Mesenchymal stem cell (in vitro differentiated cells and primary cell): ENCODE measurements around the gene DPH1.

Source experiments
- DNase-seq: peaks from one replicate; pipeline ENCODE4 v3.0.0-alpha.2; 2013
- H2AFZ ChIP-seq: one replicate; pipeline ENCODE4 v1.6.1; 2013; ENCODE audit warnings: low read depth, mild to moderate bottlenecking, control low read depth, inconsistent platforms, low read length, moderate library complexity
- H2AK5ac ChIP-seq: 2 replicates; pipeline ENCODE4 v1.6.1; 2013; ENCODE audit warnings: low read length, moderate library complexity, mild to moderate bottlenecking, inconsistent platforms; ENCODE audit not compliant: severe bottlenecking
- H2BK120ac ChIP-seq: one replicate; pipeline ENCODE4 v1.6.1; 2013; ENCODE audit warnings: low read depth, mild to moderate bottlenecking, inconsistent platforms, low read length, moderate library complexity
- H2BK12ac ChIP-seq, 2 experiments: one replicate each; pipeline ENCODE4 v1.6.1; 2013; ENCODE audit warnings: inconsistent platforms in 2 of 2, low read length in 2 of 2, mild to moderate bottlenecking in 2 of 2, moderate library complexity in 2 of 2, control low read depth in 1 of 2
- H2BK15ac ChIP-seq: one replicate; pipeline ENCODE4 v1.6.1; 2013; ENCODE audit warnings: mild to moderate bottlenecking, low read depth, inconsistent platforms; ENCODE audit not compliant: poor library complexity, severe bottlenecking
- H2BK5ac ChIP-seq: 2 replicates; pipeline ENCODE4 v1.6.1; 2013; ENCODE audit warnings: low read depth, mild to moderate bottlenecking, low read length, control low read depth, inconsistent platforms; ENCODE audit not compliant: poor library complexity, severe bottlenecking
- H3K14ac ChIP-seq, 2 experiments: one replicate each; pipeline ENCODE4 v1.6.1; 2013; ENCODE audit warnings: inconsistent platforms in 2 of 2, low read length in 2 of 2, control low read depth in 1 of 2, mild to moderate bottlenecking in 1 of 2, moderate library complexity in 1 of 2
- H3K18ac ChIP-seq, 2 experiments: one replicate each; pipeline ENCODE4 v1.6.1; 2013; ENCODE audit warnings: inconsistent platforms in 2 of 2, low read length in 2 of 2, control low read depth in 1 of 2, low read depth in 1 of 2, mild to moderate bottlenecking in 1 of 2
- H3K23ac ChIP-seq, 2 experiments: one replicate each; pipeline ENCODE4 v1.6.1; 2013; ENCODE audit warnings: inconsistent platforms in 2 of 2, low read length in 2 of 2, mild to moderate bottlenecking in 2 of 2, moderate library complexity in 2 of 2, control low read depth in 1 of 2
- H3K27ac ChIP-seq: 2 replicates; pipeline ENCODE4 v1.5.1; 2013; ENCODE audit warnings: mild to moderate bottlenecking, moderate library complexity, low read length, control low read depth, inconsistent platforms; ENCODE audit not compliant: poor library complexity, severe bottlenecking
- H3K27me3 ChIP-seq, 2 experiments: 2 replicates each; pipeline versions ENCODE4 v1.6.1 to v1.7.0; 2013; ENCODE audit warnings: low read length in 2 of 2, mild to moderate bottlenecking in 2 of 2, moderate library complexity in 2 of 2, control low read depth in 1 of 2, inconsistent platforms in 1 of 2; ENCODE audit not compliant: control insufficient read depth in 1 of 2, insufficient read depth in 1 of 2
- H3K36me3 ChIP-seq, 2 experiments: 2 replicates each; pipeline versions ENCODE4 v1.6.1 to v1.7.0; 2013; ENCODE audit warnings: low read length in 2 of 2, control low read depth in 1 of 2, inconsistent platforms in 1 of 2, low read depth in 1 of 2, mild to moderate bottlenecking in 1 of 2; ENCODE audit not compliant: insufficient read depth in 2 of 2, control insufficient read depth in 1 of 2
- H3K4ac ChIP-seq, 2 experiments: one replicate each; pipeline ENCODE4 v1.6.1; 2013; ENCODE audit warnings: inconsistent platforms in 2 of 2, low read length in 2 of 2, mild to moderate bottlenecking in 2 of 2, moderate library complexity in 2 of 2, control low read depth in 1 of 2, low read depth in 1 of 2
- H3K4me1 ChIP-seq: 2 replicates; pipeline ENCODE4 v1.6.1; 2013; ENCODE audit warnings: low read depth, low read length, control low read depth; ENCODE audit not compliant: control insufficient read depth, insufficient read depth
- H3K4me2 ChIP-seq: 2 replicates; pipeline ENCODE4 v1.6.1; 2013; ENCODE audit warnings: low read length, mild to moderate bottlenecking, inconsistent platforms; ENCODE audit not compliant: poor library complexity, severe bottlenecking
- H3K4me3 ChIP-seq, 2 experiments: 2 replicates each; pipeline versions ENCODE4 v1.5.1 to v1.7.0; 2013; ENCODE audit warnings: low read length in 2 of 2, mild to moderate bottlenecking in 2 of 2, control low read depth in 1 of 2, low read depth in 1 of 2; ENCODE audit not compliant: insufficient read depth in 1 of 2
- H3K79me1 ChIP-seq: replicated peaks from 2 replicates; pipeline ENCODE4 v1.6.1; 2013; ENCODE audit warnings: mild to moderate bottlenecking, control low read depth, low read length, inconsistent platforms; ENCODE audit not compliant: poor library complexity, severe bottlenecking
- H3K9ac ChIP-seq: 2 replicates; pipeline ENCODE4 v1.7.0; 2013; ENCODE audit warnings: mild to moderate bottlenecking, low read length, moderate library complexity
- H3K9me3 ChIP-seq: 2 replicates; pipeline ENCODE4 v1.7.0; 2013; ENCODE audit warnings: mild to moderate bottlenecking, low read length; ENCODE audit not compliant: control insufficient read depth
- H4K8ac ChIP-seq: one replicate; pipeline ENCODE4 v1.6.1; 2013; ENCODE audit warnings: inconsistent platforms, mild to moderate bottlenecking, low read length, moderate library complexity
- H4K91ac ChIP-seq: one replicate; pipeline ENCODE4 v1.6.1; 2013; ENCODE audit warnings: mild to moderate bottlenecking, low read length, inconsistent platforms
- WGBS: methylation state at CpG from one replicate; pipeline ENCODE4 v1.1.7; 2013; ENCODE audit warnings: mixed read lengths; 5-methylcytosine and 5-hydroxymethylcytosine counted together

DPH1 gene

DNA sequence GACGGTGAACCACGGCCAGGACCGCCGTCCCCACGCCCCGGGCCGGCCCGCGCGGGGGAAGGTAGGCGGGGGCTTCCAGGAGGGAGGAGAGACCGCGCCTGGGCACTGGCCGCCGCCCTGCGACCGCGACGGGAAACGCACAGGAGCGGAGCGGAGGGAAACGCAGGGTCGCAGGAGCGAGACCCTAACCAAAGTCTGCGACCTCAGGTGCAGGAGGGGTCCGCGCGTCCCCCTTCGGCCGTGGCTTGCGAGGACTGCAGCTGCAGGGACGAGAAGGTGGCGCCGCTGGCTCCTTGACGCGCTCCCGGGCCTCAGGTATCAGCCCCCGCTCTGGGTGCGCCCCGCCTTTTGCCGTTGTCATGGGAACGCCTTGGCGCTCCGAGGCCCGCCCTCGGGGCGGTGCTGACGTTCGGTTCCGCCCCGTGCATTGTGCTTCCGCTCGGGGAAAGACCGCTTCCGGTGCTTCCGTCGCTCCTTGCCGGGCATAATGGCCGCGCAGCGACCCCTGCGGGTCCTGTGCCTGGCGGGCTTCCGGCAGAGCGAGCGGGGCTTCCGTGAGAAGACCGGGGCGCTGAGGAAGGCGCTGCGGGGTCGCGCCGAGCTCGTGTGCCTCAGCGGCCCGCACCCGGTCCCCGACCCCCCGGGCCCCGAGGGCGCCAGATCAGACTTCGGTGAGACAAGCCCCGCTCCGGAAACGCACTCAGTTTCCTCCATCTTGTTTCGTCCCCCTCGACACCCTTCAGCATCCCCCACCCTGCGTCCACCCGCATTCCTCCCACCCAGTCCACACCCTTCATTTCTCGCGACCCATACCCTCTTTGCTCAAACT is 11.8 kb downstream of the DPH1 start, which contains the start of gene OVCA2:
Gene OVCA2 (plus strand): TSS at position 462 of the 829 bp plus-strand sequence. CDS start 26 bp downstream, at position 488.
- peak within 1 kb of the TSS; percentile 87 for H4K91ac ChIP-seq
- peak within 1 kb of the TSS; percentile 68 for H3K27ac ChIP-seq
- H3K9me3 ChIP-seq: no peaks in the 10 kb centered on the region
- peak within 1 kb of the TSS; percentile 94 to 98 for H3K18ac ChIP-seq
- peak within 1 kb of the TSS in 1 of 2 experiments; percentile 75 for H3K23ac ChIP-seq
- peak; percentile 95 for DNase-seq
- peak within 1 kb of the TSS in 1 of 2 experiments; percentile 84 for H3K14ac ChIP-seq
- peak within 1 kb of the TSS; percentile 80 to 91 for H3K4ac ChIP-seq
- peaks cover 50 to 51% of the 10 kb centered on the region in 2 experiments for H3K36me3 ChIP-seq
- H2BK15ac ChIP-seq: no peak within 1 kb of the TSS
- H4K8ac ChIP-seq: peak within 1 kb of the TSS; percentile 95
- H2BK5ac ChIP-seq: peak within 1 kb of the TSS; percentile 91
- H3K9ac ChIP-seq: peak within 1 kb of the TSS; percentile 91
- peaks cover 21% of the 10 kb centered on the region for H3K79me1 ChIP-seq
- H2BK12ac ChIP-seq: peak within 1 kb of the TSS; percentile 23 to 68
- peak within 1 kb of the TSS; percentile 94 for H2AFZ ChIP-seq
- H3K4me1 ChIP-seq: peaks cover 20% of the 10 kb centered on the region
- H3K4me2 ChIP-seq: peak within 1 kb of the TSS; percentile 91
- H3K27me3 ChIP-seq: no peaks in the 10 kb centered on the region
- H2AK5ac ChIP-seq: peak within 1 kb of the TSS; percentile 36
- peak within 1 kb of the TSS; percentile 91 for H3K4me3 ChIP-seq
- under 1% methylated on average over 90 of the region's 93 CpGs for WGBS
- peak within 1 kb of the TSS; percentile 74 for H2BK120ac ChIP-seq

DNA sequence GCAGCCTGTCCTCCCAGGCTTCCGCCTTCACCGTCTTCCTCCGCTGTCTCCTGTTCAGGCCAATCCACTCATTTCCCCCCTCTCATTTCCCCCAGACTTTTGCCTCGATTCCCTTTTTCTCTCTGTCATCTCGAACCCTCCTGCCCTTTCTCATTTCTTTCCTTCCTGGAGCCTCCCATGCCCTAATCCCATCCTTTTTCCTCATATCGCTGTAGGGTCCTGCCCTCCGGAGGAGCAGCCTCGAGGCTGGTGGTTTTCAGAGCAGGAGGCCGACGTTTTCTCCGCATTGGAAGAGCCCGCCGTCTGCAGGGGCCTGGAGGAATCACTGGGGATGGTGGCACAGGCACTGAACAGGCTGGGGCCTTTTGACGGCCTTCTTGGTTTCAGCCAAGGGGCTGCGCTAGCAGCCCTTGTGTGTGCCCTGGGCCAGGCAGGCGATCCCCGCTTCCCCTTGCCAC is 12.5 kb downstream of the DPH1 start:
- Histone ChIP-seq H3K9ac (peak overlapping the region; percentile 91), H3K27me3 (no peaks in the 10 kb centered on the region), H3K18ac (peak overlapping the region; percentile 88 to 94), H4K8ac (peak overlapping the region; percentile 95), H2AFZ (no peak overlapping the region), H2BK12ac (peak overlapping the region in 1 of 2 experiments; percentile 23), H3K14ac (peak overlapping the region in 1 of 2 experiments; percentile 78), H3K9me3 (no peaks in the 10 kb centered on the region), H3K36me3 (peaks cover 43 to 45% of the 10 kb centered on the region in 2 experiments), H3K4me1 (peaks cover 20% of the 10 kb centered on the region), H3K4me3 (peak overlapping the region; percentile 81 to 91), H2BK15ac (no peak overlapping the region), H2BK120ac (peak overlapping the region; percentile 74), H3K4ac (peak overlapping the region; percentile 80 to 91), H2AK5ac (peak overlapping the region; percentile 36), H3K4me2 (peak overlapping the region; percentile 91), H4K91ac (peak overlapping the region; percentile 87), H2BK5ac (peak overlapping the region; percentile 91), H3K23ac (no peak overlapping the region), H3K79me1 (peaks cover 21% of the 10 kb centered on the region), H3K27ac (peak overlapping the region; percentile 68)
- peak; percentile 67 for DNase-seq
- 45% methylated on average over 17 of the region's 17 CpGs for WGBS

DNA sequence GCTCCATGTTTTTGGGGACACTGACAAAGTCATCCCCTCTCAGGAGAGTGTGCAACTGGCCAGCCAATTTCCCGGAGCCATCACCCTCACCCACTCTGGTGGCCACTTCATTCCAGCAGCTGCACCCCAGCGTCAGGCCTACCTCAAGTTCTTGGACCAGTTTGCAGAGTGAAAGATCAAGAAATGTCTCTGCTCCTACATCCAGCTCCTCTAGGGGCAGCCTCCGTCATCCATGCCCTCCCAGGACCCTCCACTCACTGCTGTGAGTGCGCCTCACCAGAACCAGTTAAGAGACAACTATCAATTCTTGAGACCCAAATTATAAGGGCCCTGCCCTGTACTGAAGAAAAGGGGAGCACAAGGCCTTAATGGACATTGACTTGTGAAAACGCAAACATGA is 13.0 kb downstream of the DPH1 start:
- Histone ChIP-seq H2BK5ac (no peak overlapping the region), H2AFZ (no peak overlapping the region), H3K9me3 (no peaks in the 10 kb centered on the region), H3K18ac (no peak overlapping the region), H3K14ac (no peak overlapping the region), H3K4ac (peak overlapping the region in 1 of 2 experiments; percentile 80), H3K27me3 (no peaks in the 10 kb centered on the region), H3K4me2 (peak overlapping the region; percentile 91), H2BK120ac (no peak overlapping the region), H2AK5ac (peak overlapping the region; percentile 24), H2BK12ac (no peak overlapping the region), H3K79me1 (peaks cover 21% of the 10 kb centered on the region), H3K23ac (no peak overlapping the region), H4K91ac (peak overlapping the region; percentile 87), H3K36me3 (peaks cover 38 to 40% of the 10 kb centered on the region in 2 experiments), H3K4me1 (peaks cover 20% of the 10 kb centered on the region), H4K8ac (no peak overlapping the region), H3K27ac (peak overlapping the region; percentile 68), H2BK15ac (no peak overlapping the region), H3K9ac (peak overlapping the region; percentile 91), H3K4me3 (peak overlapping the region in 1 of 2 experiments; percentile 91)
- 96% methylated on average over 5 of the region's 5 CpGs for WGBS
- peak; percentile 22 for DNase-seq

DNA sequence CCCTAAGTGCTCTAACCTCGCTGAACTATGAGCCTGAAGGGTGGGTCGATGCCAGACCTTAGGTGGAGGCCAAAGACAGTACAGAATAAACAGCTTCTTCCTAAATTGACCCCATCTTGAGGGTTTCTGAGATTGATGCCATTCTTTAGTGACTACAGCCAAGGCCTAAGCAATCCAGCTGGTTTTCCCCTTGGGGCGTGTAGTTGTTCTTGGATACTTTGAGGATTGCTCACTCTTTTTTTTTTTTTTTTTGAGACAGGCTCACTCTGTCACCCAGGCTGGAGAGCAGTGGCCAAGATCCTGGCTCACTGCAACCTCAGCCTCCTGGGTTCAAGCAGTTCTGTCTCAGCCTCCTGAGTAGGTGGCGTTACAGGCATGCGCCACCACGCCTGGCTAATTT is 13.8 kb downstream of the DPH1 start:
- H3K9me3 ChIP-seq: no peaks in the 10 kb centered on the region
- H2BK15ac ChIP-seq: no peak overlapping the region
- H3K4me2 ChIP-seq: no peak overlapping the region
- no peak overlapping the region for H2AFZ ChIP-seq
- H3K4me1 ChIP-seq: peaks cover 22% of the 10 kb centered on the region
- no peak overlapping the region for H2BK5ac ChIP-seq
- H4K8ac ChIP-seq: no peak overlapping the region
- H3K14ac ChIP-seq: no peak overlapping the region
- peak overlapping the region; percentile 91 for H3K9ac ChIP-seq
- H2BK120ac ChIP-seq: no peak overlapping the region
- H3K4ac ChIP-seq: no peak overlapping the region
- H4K91ac ChIP-seq: no peak overlapping the region
- H2BK12ac ChIP-seq: no peak overlapping the region
- H3K27ac ChIP-seq: no peak overlapping the region
- no peaks in the 10 kb centered on the region for H3K27me3 ChIP-seq
- H3K23ac ChIP-seq: no peak overlapping the region
- H3K79me1 ChIP-seq: peaks cover 21% of the 10 kb centered on the region
- peaks cover 32 to 33% of the 10 kb centered on the region in 2 experiments for H3K36me3 ChIP-seq
- peak overlapping the region in 1 of 2 experiments; percentile 91 for H3K4me3 ChIP-seq
- H2AK5ac ChIP-seq: no peak overlapping the region
- peak; percentile 77 for DNase-seq
- 78% methylated on average over 5 of the region's 6 CpGs for WGBS
- H3K18ac ChIP-seq: no peak overlapping the region
